LNCAP (cell line): ENCODE data around the gene GPR37L1.

Experiments used
- CTCF ChIP-seq: fragments of 450-650 bp; IDR thresholded peaks from 2 replicates; pipeline ENCODE4 v1.5.1; 2017; ENCODE audit warnings: mild to moderate bottlenecking

The GPR37L1 gene

DNA sequence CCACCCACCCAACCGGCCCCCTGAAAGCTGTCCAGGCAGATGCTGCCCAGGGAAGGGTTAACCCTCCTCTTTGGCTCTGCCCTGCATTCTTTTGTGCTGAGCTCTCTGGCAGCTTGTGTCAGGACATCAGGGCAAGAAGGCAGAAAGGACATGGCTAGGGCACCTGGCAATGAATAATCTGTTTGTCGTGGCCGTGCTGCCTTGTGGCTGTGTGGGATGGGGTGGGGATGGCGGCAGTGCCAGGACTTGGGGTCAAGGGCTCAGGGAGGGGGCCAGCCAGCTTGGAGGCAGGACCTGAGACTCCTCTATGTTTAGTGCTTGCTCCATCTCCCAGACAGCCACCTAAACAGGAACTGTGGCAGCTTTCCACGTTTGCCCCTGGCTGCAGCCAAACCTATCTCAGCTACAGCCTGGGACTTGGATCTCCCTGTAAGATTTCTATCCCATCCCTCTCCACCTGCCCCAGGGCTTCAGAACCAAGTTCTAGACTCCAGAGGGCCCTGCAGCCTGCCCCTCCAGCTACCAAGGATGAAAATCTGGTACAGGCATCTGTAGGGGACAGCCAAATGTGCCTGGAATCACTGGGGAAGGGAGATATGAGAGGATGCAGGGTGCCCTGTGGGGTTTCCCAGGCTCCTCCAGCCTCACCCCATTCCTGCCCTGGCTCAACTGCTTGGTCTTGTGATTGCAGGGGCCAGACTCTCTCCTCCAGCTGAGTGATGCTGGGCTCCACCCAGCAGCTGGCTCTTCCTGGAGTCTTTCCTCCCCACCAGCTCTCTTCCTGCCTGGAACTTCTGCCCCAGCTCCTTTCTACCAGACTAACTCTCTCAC lies 9.6 kb upstream of the GPR37L1 start:
- no peak for TF ChIP-seq CTCF

DNA sequence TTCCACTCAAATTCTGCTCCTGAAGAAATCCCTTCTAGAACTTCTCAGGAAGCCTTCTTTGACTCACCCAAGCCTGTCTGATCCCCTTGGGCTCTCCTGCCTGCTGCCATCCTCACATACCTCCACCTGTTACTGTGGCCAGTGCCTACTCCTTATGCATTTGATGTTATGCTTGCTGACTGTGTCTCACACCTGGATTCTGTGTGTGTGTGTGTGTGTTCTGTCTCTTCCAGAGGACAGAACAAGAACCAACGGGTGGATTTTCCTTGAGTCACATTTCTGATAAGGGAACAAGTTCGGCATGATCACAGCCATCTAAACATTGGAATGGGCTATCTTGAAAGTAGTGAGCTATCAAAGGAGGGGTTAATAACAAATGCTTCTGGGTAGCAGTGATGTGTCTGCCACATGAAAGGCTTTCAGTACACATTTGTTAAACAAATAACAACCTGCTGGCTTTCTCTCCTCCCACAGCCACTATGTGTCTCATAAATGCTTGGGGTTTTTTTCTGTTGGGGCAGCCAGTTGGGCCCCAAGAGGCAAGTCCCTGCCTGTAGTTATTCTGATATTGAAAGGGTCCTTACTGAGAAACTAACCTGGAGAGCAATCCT lies 8.9 kb upstream of the GPR37L1 start:
- TF ChIP-seq CTCF, result no peak

GRCh38 chr1:202116287-202116686 lies 6.4 kb upstream of the GPR37L1 start:
- TF ChIP-seq CTCF, result no peak

- TF ChIP-seq CTCF, result no peak
Observed at GRCh38 chr1:202117898-202118371, 4.8 kb upstream of the GPR37L1 start.

DNA sequence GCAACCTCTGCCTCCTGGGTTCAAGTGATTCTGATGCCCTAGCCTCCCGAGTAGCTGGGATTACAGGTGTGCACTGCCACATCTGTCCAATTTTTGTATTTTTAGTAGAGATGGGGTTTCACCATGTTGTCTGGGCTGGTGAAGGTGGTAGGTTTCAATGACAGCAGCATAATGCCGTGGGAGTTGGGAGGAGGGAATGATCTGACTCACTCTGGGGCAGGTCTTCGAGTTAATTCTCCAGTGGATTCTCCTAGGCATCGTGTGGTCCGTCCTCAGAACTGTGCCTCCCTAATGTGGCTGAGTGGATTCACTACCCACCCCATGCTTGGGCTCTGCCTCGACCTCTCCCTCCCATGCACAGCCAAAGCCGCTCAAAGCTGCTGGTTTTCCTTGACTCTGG lies 1.7 kb upstream of the GPR37L1 start:
- TF ChIP-seq CTCF, result no peak

- no peak for TF ChIP-seq CTCF
Observed at GRCh38 chr1:202123336-202123813, 658 bp downstream of the GPR37L1 start.

DNA sequence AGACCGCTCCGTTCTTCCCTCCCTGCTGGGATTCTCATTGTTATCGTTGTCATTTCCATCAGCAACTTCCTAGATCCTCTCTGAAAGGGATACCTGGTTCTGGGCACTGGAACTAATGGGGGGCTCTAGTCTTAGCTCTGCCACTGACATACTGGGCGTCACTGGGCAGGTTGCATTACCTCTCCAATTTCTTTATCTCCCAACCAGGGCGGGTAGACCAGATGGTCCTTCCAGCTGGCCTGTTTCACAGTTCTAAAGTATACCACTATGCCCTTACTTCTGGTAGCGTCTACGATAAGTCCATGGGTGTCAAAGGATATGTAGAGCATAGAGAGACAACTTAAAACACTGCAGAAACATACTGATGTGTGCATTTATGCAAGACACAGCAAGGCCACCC lies 1.4 kb downstream of the GPR37L1 start:
- no peak for TF ChIP-seq CTCF
